ENCODE measurements around the gene CCL4. TPM values are rescaled to one million over a fixed set of nuclear protein-coding genes. Genes with fewer than 3 reads are reported as not detected.

The CCL4 gene
- total RNA-seq, 1 donor from 2014 or later: 23.4 TPM

DNA sequence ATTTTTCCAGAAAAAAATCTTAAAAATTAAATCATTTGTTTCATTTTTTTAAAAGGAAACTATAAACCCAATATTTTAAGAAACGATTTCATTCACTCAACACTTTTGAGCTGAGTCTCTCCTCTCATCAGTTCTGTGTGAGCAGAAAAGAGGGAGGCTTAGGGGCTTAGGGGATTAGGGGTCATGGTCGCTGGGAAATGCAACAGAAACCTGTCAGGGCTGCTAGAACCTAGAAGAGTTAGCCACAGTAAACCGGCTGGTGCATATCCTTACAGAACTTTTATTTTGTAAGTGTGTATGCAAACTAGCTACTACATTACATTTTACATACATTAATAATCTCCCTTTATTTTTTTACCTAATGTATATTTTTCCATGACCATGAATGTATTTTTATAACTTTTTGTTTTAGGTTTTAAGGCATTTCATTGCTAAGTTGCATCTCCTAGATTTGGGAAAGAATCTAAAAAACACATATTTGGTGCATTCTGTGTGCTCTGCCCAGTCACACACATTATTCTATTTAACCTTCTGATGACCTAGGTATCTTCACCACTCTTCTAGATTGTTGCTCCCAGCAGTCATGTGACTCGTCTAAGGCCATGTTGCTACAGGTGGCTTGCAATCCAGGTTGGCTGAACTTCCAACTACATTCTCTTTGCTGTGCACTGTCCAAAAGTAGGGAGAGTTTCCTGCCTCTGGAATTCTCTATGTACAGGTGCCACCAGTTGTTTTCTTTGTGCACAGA lies 48.4 kb downstream of the CCL4 start:
- TF ChIP-seq EZH2 (IDR thresholded peaks at IDR 0.05; ENCODE audit: insufficient read depth, low read length): no peak
- TF ChIP-seq, protein P1, sequence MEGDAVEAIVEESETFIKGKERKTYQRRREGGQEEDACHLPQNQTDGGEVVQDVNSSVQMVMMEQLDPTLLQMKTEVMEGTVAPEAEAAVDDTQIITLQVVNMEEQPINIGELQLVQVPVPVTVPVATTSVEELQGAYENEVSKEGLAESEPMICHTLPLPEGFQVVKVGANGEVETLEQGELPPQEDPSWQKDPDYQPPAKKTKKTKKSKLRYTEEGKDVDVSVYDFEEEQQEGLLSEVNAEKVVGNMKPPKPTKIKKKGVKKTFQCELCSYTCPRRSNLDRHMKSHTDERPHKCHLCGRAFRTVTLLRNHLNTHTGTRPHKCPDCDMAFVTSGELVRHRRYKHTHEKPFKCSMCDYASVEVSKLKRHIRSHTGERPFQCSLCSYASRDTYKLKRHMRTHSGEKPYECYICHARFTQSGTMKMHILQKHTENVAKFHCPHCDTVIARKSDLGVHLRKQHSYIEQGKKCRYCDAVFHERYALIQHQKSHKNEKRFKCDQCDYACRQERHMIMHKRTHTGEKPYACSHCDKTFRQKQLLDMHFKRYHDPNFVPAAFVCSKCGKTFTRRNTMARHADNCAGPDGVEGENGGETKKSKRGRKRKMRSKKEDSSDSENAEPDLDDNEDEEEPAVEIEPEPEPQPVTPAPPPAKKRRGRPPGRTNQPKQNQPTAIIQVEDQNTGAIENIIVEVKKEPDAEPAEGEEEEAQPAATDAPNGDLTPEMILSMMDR (IDR thresholded peaks at IDR 0.05; ENCODE audit: insufficient read depth, low read depth, low read length): no peak
- Mint-ChIP-seq H3K36me3 (ENCODE audit: low read depth, unreplicated experiment) (no peaks in the 10 kb centered on the region), H3K9me3 (ENCODE audit: unreplicated experiment) (no peaks in the 10 kb centered on the region), H3K4me3 (ENCODE audit: unreplicated experiment) (no peak overlapping the region), H3K27ac (ENCODE audit: unreplicated experiment) (no peak overlapping the region), H3K27me3 (ENCODE audit: low read depth, unreplicated experiment) (peaks cover 15% of the 10 kb centered on the region), H3K4me1 (ENCODE audit: low read depth, unreplicated experiment) (peaks cover 8% of the 10 kb centered on the region)
- Histone ChIP-seq H3K27me3 (ENCODE audit: insufficient read depth, low read length) (peaks cover 4% of the 10 kb centered on the region), H3K27ac (ENCODE audit: low read depth, low read length) (no peak overlapping the region), H2AFZ (ENCODE audit: low read depth, low read length) (no peak overlapping the region), H3K4me3 (ENCODE audit: insufficient read depth, low read depth, low read length) (no peak overlapping the region), H4K20me1 (ENCODE audit: insufficient read depth, low read length) (no peaks in the 10 kb centered on the region), H3K79me2 (ENCODE audit: insufficient read depth, low read length) (no peaks in the 10 kb centered on the region), H3K36me3 (ENCODE audit: insufficient read depth, low read length) (no peaks in the 10 kb centered on the region), H3K9me3 (ENCODE audit: insufficient read depth, low read depth, low read length) (no peaks in the 10 kb centered on the region), H3K4me1 (ENCODE audit: insufficient read depth, low read length) (peaks cover 11% of the 10 kb centered on the region), H3K4me2 (ENCODE audit: low read length) (no peak overlapping the region), H3K9ac (ENCODE audit: low read length) (no peak overlapping the region)
- no peak for DNase-seq (ENCODE audit: low read depth)
- no peak for FAIRE-seq

DNA sequence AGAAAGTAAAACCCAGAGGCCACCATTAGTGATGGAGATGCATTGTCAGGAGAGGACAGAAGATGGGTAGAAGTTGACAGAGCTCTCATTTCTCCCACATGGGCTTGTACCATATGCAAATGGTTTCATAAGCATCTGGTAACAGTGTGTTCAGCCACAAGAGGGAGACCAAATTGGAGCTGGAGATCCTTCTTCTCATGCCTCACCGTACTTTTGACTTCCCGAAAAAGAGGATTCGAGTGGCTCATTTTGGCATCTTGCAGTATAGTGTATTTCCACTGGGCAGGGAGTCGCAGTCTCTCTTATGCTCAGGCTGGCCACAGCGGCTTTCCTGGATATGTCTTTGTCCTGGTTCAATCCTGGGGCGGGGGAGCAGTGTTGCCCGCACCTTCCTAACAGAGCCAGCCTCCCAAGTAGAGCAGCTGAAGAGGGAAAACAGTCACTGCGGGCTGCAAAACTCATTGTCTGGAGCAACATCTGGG lies 49.1 kb downstream of the CCL4 start:
- H3K27me3 Mint-ChIP-seq (ENCODE audit: low read depth, unreplicated experiment): peaks cover 15% of the 10 kb centered on the region
- H3K4me3 ChIP-seq (ENCODE audit: insufficient read depth, low read depth, low read length): no peak overlapping the region
- DNase-seq (ENCODE audit: low read depth): no peak
- TF ChIP-seq, protein P1 (IDR thresholded peaks at IDR 0.05; ENCODE audit: insufficient read depth, low read depth, low read length): no peak
- TF ChIP-seq EZH2 (IDR thresholded peaks at IDR 0.05; ENCODE audit: insufficient read depth, low read length): no peak
- H2AFZ ChIP-seq (ENCODE audit: low read depth, low read length): no peak overlapping the region
- peaks cover 8% of the 10 kb centered on the region for H3K4me1 Mint-ChIP-seq (ENCODE audit: low read depth, unreplicated experiment)
- peaks cover 4% of the 10 kb centered on the region for H3K27me3 ChIP-seq (ENCODE audit: insufficient read depth, low read length)
- H3K36me3 ChIP-seq (ENCODE audit: insufficient read depth, low read length): no peaks in the 10 kb centered on the region
- peaks cover 11% of the 10 kb centered on the region for H3K4me1 ChIP-seq (ENCODE audit: insufficient read depth, low read length)
- H3K27ac ChIP-seq (ENCODE audit: low read depth, low read length): no peak overlapping the region
- no peaks in the 10 kb centered on the region for H3K36me3 Mint-ChIP-seq (ENCODE audit: low read depth, unreplicated experiment)
- no peak overlapping the region for H3K4me3 Mint-ChIP-seq (ENCODE audit: unreplicated experiment)
- no peaks in the 10 kb centered on the region for H4K20me1 ChIP-seq (ENCODE audit: insufficient read depth, low read length)
- H3K27ac Mint-ChIP-seq (ENCODE audit: unreplicated experiment): no peak overlapping the region
- no peak for FAIRE-seq
- H3K9ac ChIP-seq (ENCODE audit: low read length): no peak overlapping the region
- H3K9me3 Mint-ChIP-seq (ENCODE audit: unreplicated experiment): no peaks in the 10 kb centered on the region
- H3K79me2 ChIP-seq (ENCODE audit: insufficient read depth, low read length): no peaks in the 10 kb centered on the region
- no peak overlapping the region for H3K4me2 ChIP-seq (ENCODE audit: low read length)
- no peaks in the 10 kb centered on the region for H3K9me3 ChIP-seq (ENCODE audit: insufficient read depth, low read depth, low read length)

Measured in astrocyte (in vitro differentiated cells and primary cell).